GM21737 (cell line): ENCODE data around the gene PCSK1.

ENCODE experiments used
- ATAC-seq: cut with Tn5 transposase; IDR thresholded peaks from one replicate; pipeline ENCODE4 v1.9.1; 2021; ENCODE audit warnings: mild to moderate bottlenecking, moderate library complexity; ENCODE audit not compliant: unreplicated experiment

PCSK1 gene

DNA sequence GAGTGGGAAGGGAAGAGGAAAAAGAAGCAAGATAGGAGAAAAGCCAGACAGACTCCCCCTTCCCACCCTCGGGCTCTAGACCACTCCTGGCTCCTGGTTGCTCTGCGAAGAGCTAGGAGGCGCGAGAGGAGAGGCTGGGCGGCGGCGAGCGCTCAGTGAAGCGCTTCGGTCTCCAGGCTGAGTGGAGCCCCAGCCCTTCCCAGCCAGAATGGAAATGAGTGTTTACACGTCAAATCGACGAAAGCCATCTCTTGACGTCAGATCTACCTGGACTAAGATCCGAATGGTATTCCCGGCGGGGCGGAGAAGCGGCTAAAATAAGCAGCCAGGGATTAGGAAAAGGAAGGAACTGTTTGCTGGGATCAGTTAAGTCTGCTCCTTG is at the start of gene PCSK1:
PCSK1 (minus strand) TSS at position 183 of the 382 bp plus-strand sequence. CDS start 206 bp downstream, outside the sequence.
- ATAC-seq, result no peak

DNA sequence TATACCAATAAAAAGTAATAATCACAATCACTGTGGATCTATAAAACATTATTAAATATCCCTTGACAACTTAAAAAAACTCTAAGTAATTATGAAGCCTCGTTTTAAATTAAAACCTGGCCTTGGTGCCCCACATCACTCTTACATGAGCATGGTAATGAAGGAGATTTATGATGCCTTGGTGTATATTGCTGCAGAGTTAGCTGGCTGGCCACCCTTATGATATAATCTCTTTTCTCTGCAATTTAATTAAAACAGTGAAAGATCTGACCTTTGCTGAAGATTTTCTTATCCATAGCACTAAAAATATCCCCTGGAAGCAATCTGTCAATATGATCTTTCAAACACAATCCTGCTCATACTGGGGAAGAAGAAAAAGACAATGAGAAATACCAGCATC is 48.8 kb upstream of the PCSK1 start:
- ATAC-seq, result no peak

DNA sequence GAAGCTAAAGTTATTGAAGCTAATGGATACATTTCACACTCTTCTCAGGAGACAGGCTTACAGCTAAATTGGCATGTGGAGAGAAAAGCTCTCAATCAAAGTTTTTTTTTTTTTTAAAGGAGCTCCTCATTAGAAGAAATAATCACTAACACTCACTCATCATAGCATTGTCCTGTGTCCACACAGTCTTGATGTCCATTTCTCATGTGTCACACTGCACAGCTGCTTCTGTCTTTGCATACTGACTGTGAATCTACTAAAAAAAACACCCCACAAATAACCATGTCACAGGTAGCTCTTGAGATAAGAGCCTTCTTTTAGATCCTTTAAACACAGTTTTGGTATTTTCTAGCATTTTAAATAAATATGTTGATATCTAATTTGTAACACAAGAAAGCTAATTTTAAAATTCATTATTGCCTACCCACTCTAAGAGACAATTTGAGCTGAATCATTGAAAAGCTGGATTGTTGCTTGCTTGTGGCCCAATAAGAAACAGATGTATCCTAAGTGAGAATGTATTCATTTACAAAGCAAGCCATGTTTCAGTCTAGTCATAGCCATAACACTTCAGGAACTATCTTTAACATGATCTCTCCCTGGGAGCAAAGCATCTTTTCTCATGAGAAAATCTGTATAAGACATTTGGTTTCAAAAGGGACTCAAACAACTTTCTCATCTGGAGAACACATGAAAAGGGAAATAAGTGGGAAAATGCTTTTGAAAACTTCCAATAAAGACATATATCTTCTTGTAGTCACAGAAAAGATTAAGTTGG is 48.1 kb upstream of the PCSK1 start:
- ATAC-seq, result no peak

DNA sequence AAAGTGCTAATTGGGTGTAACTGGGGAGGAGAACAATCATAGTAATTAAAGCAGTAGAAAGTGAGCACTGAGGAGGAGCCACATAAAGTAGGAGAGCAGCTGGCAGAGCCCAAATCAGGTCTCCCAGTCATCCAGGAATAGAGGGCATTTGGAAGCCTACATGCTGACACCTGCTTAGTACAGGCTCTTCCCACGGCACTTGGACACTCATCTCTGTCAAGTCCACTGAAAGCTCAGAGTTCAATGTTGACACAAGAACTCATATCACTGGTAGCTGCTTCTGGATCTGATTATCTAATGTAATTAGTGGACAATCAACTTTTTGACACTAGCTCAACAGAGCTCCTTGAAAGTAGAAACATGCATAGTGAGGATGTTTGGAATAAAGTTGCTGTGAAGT is 45.9 kb upstream of the PCSK1 start:
- ATAC-seq, result no peak

DNA sequence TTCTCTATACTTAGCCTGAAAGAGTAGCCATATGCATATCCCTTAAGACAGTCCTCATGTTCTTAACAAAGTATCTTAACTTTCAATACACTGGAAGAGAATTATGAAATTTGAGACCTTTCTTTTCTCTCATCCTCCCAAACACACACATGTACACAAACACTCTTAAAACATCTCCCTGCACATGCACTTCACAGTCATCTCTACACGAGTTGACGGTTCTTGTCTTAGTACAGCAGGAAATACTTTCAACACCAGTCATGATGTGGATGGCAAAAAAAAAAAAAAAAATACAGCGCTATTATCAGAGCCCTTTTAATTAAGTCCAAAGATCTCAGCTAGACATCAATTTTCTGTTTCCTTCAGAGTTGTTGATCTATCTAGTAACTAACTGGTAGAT is 43.6 kb upstream of the PCSK1 start:
- ATAC-seq, result no peak

DNA sequence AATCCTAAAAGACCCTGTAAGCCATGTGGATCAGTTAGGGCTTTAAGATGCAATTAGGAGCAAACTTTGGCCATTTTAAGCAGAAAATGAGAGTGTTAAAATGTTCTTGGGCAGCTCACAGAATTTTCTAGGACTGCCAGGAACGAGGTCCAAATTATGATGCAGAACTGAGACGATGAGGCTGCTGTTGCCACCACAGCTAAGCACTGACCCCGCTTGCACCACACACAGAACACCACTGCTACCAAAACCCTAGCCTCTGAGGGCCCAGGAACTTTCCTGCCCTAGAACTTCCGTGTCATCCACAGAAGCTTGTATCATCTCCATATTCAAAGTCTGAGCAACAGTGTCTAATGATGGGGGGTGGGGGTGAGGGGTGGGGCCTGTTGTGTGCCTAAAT is 41.0 kb upstream of the PCSK1 start:
- ATAC-seq, result no peak

DNA sequence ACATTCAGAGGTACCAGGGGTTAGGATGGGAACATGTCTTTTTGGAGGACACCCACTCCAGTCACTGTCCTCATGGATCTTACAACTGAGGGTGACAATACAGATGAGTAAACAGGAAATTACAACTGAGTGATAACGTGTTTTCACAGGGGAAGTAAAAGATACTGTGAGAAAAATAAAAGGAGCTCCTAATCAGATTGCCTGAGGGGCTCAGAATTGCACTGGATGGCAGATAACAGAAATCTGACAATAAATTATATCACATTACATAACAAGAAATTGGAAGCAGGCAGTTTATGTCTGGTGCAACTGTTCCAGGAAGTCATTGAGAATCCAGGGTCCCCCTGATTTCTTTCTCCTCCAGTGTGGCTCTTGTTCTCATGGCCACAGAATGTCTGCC is 40.1 kb upstream of the PCSK1 start:
- no peak for ATAC-seq

DNA sequence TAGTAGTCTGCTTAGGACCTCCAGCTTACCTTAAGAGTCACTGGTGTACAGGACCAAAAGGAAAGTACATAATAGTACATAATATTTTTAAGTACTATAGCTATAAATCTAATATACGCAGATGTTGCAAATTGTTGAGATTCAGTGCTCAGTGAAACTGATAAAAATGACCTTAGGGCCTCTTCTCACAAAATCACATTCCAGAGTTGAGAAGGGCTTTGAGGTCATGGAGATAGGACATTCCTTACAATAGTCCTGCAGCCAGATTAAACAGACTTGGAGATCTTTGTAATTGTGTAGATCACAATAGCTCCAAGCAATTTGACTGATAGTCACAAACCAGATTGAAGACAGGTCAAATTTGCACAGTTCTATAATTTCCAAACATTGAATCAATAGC is 37.7 kb upstream of the PCSK1 start:
- no peak for ATAC-seq

DNA sequence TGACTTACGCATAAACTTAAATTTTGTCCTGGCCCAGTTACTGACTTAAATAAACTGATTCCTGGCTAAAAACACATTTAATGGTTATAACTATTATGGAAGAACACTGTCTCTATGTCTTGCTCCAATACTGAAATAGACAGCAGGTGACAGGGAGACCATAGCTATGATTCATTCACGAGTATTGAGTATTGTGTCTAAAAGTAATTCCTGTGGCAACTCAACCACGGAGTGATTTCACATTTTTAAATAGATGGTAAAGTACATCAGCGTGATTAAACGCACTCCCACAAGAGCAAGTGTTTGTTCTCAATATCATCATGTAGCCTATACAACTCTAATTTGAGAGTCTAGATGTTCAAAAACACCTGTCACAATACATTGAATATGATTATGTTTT is 35.9 kb upstream of the PCSK1 start:
- no peak for ATAC-seq

DNA sequence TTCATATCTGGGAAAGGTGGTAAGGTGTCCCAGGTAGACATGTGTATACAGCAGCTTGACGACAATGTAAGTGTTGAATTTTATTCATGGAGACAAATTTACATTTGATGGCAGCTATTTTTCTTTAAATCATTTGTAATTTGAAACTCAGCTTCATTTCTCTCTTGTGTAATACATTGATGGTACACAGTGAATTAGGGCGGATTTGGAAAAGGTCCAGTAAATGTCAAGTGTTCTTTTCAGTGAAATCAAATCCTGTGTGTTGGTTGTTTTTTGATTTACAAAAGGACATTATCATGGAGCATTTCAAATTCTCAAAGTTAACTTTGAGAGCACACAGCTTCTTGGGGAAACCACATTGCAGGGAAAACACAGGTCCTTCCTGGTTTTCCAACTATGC is 30.0 kb upstream of the PCSK1 start:
- ATAC-seq, result no peak

DNA sequence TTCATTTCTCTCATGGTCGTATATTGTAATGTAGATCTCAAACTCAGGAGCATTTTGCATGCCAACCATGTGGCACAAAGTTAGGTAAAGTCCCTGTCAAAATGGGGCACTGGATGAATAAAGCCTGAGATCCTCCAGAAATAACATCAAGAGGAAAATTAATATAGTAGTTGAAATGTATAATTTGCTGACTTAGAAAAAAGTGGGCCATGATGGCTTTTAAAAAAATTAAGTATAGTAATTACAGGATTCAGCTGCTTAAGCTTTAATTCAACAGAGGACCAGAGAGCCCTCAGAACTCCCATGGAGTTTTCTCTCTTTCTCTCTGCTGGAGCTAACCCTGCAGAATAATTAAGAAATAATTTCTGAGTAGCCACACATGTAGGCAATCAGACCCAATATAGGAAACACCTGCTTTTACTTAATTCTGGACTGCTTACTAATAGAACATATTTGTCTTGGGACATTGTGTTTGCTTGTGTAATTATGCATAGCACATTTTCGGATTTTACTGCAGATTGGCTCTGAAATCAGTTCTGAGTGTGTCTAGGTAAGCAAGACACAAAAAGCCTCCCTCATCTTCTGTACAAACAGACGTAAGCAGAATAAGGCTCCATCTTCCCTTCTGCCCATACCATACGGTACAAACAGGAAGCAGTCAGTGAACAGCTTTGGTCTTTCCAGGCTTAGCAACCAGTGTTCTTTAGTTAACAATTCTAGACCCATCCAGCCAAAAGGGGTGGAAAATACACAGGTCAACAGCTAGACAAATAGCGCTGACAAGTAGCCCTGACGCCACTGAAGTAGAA is 26.5 kb upstream of the PCSK1 start:
- ATAC-seq, result no peak

DNA sequence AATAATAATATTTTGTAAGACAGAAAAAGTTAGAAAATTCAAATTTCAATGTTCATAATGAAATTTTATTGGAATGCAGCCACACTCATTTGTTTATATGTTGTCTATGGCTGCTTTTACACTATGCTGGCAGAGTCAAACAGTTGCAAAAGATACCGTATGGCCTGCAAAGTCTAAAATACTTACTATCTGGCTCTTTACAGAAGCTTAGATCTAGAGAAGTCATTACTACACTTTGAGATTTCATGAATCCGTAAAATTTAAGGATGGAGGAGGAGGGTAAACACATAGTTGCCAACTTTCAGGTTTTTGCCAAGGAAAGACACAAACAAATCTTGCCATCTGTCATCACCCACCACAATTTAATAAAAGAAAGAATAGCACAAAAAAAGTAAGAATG is 25.1 kb upstream of the PCSK1 start:
- ATAC-seq, result no peak

DNA sequence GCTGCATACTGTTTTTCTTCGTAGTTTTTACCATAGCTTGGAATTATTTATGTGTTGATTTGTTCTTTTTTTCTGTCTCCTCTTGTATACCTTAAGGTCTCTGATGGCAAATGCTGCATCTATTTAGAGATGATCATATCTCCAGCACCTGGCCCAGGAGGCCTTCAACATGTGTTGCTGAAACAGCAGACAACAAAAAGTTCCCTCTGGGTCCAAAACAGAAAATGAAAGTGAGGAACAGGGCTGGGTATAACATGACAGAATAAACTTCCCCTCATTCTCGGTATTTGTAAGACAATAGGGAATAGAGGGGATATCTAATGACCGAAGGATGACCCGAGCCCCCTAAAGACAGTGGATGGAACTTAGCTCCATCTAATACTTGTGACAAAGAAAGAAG is 22.7 kb upstream of the PCSK1 start:
- no peak for ATAC-seq

DNA sequence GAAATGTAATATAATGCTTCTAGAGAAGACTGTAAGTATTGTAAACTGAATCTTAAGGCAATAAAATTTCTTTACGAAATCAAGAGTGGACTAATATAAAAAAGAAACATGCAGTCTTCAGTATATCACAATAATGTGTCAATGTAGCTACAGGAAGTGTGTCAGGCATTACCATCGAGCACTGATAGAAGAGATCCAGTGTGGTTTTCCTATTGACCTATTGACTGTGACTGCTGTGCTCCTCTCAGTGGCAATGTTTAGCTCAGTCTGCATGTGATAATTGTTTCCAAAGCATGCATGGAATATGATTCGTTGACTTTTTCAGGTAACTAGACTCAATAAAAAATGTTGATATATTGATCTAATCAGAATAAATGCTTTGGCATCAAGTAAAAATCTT is 20.3 kb upstream of the PCSK1 start:
- no peak for ATAC-seq

DNA sequence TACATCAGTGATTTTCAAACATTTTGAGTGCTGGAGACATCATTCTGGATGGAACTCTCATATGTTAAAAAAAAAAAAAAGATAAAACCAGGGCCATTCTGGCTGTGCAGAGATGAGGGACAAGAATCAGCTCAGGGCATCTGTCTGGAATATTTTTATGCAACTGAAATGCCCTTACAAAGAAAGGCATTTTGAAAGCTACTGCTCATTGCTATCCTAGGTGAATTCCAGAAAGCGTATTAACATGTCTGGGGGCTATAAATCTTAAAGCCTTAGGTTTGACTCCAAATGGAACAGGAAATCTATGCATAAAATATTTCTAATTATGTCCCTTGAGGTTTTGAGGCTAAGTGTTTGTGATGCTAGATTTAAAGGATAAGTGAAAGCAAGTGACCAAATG is 14.9 kb upstream of the PCSK1 start:
- no peak for ATAC-seq

DNA sequence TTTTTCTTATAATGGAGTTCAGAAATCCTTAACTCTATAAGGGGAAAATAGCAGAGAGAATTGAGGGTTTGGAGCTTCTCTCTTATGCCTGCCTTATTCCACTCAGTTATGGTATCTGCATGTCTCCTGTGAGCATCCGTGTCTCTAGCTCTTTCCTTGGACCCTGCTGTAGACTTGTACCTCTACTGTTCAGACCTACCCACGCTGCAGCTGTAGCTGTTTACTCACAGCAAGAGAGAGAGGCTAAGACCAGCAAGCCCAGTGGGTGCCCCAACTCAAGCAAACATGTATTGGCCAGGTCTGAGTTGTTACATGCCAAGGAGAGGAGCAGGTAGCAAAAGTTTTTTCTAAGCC is 7.1 kb upstream of the PCSK1 start:
- peak; percentile 14 for ATAC-seq

DNA sequence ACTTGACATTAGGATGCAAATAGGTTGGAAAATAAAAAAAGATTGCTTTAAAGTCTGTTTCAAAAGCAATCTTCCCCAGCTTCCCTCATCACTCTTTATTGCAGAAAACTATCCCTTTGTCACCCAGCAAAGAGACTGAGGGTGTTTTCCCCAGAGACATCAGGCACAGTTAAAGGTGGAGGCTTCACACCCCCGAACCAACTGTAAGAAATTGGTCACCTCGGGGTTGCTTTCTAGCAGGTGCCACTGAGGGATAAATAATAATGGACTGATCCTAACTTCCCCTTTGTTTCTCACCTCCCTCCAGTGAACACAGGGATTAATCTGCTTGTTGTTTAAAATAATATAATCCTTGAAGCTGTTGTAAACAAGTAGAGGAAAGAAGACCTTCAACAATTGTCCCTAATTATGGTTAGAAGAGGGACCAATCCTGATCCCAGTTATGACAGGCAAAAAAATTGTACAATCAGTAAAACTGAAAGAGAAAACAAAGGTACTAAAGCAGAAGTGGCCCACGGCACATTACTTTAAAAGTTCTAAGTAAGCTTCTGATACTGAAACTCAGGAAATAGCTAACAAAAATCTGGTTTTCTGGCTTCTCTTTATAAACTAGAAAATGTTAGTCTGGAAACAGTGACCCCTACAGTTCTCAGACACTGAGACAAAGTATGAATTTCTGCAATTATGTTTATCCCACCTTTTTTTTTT is 6.6 kb upstream of the PCSK1 start:
- peak; percentile 96 for ATAC-seq

DNA sequence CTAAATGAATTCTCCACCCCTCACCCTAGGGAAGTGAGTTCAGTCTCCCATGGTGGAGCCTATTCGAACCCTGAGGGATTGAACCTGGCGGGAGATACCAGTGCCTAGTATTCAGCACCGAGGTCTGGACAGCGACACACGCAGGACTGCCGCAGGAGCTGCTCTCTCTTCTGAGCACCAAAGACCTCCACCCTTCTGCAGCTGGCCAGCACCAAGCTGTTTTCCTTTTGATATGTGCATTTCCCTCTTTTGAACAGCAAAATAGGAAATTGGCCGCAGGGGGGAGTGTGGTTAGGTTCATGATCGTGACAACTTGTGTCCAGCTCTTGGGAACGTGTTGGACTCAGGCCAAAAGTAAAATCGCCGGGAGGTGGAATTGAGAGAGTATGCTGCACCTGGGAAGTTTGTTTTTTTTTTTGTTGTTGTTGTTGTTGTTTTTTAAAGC is 1.2 kb upstream of the PCSK1 start:
- no peak for ATAC-seq

DNA sequence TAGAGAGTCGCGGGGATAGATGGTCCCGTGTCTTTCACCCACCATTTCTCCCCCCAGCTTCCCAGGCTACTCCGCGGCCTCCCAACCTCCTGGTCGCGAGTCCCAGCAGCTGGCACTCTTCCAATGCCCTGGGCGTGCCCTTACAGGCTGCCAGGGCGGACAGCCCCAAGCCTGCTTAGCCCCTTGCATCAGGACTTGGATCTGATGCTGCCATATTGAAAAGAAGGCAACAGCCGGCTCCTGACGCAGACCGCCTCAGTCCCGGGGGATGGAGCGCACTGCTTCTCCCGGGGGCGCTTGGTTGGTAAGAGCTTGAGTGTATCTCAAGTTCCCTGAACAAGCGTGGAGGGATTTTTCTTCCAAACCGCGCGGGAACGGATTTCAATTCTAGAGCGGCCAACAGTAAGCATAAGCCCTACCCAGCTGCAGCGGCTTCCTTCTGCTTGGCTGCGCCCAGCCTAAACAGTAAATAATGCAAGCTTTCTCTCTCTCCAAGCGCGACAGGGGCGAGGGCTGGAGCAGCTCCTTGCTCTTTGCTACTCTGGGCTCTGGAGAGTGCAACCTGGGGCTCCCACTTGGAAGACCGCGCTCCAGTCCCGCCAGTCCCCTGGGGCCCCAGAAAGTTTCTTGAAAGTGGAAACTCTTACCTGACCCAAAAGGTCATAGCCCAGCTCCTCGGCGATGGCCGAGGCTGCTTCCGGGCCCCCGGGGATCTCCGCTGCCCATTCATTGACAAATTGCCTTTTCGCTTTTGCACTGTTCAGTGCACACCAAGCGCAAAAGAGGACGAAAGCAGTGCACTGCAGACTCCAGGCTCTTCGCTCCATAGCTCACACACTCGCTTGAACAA is 607 bp downstream of the PCSK1 start:
- ATAC-seq, result no peak

DNA sequence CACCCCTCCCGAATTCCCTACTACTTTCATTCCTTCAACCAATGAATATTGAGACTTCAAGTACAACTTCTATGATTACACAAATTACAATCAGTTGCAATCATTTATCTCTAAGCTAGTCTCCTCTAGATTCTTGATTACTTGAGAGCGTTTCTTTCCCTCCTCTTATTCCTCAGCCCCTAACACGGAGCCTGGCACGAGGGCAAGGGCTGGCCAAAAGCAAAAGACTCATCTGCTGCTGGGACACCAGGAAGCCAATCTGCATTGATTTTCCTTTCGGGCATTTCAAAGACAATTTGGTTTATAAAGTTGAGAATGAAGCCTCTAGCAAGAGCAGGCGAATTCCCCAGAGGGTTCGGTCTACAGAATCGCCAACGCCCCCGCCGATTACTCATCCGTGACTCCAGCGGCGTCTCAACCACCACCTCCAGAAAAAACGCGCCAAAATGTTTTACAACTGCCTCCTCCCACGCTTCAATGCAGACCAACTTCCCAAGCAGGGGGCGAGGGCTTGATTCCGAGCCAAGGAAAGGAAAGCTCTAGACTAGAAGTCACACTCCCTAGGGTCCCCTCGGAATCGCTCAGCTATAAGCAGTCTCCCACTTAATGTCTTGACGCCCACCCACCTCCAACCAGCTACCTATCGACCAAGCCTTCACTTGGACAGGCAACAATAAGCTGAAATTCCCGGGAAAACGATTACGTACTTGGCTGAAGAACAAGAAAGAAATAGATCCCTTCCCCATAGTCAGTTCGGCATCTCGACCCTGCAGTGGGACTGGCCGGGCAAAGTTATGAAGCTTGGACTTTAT is 1.5 kb downstream of the PCSK1 start:
- no peak for ATAC-seq
